NCI-H2107 treated with DMSO at 0.1 percent for 48 hours (cell line): ENCODE results near the gene DOCK8.
A peak's percentile ranks its signal among the peaks of the same experiment; 100 is the strongest.

Source experiments
- DNase-seq: peaks from one replicate; lab custom pipeline; 2025; ENCODE audit not compliant: unreplicated experiment; lab: John Stamatoyannopoulos, UW

Gene DOCK8

DNA sequence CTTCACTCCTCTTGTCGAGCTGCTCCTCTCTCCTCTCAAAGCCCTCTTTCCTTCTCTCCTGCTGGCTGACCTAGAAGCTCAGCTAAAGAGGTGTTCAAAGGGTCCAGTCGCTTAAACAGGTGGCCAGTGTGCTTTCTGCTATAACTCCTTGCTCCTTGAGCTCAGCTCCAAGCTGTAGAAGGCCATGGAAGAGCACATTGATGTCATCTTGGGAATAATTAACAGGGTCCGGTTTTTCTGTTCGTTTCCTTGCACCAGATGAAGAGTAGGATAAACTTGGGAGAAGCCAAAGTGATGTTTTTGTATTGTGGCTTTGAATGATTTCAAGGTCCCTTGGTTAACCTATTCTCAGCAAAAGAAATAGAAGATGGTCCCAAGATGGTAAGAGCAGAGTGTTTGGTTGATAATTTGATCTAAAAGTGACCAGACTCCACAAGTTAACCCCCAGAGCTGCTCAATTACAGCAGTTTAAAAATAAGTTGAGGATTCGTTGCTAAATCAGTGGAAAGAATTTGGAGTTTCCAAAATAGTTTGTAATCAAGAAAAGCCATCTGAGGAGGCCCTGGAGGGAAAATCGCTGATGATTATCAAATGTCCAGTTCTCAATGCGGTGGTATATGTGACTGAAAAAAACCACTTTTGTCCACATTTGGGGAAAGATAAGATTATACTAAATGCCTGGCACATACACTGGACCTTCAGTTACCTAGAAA is 148.1 kb downstream of the DOCK8 start:
- DNase-seq, result no peak

DNA sequence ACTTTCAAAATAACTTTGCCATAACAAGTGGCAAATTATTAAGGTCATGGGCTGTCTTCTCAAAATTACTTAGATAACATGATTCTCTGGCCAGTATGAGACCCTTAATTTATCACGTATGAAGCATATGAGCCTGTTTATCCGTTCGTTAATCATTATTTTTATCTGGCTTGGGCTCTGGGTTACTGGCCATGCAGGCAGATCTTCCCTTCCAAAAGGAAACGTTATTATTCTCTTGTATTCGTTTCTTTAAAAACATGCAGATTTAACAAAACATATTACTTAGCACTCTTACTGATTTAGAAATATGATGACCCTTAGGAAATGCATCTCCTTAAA is 148.6 kb downstream of the DOCK8 start:
- DNase-seq, result no peak

DNA sequence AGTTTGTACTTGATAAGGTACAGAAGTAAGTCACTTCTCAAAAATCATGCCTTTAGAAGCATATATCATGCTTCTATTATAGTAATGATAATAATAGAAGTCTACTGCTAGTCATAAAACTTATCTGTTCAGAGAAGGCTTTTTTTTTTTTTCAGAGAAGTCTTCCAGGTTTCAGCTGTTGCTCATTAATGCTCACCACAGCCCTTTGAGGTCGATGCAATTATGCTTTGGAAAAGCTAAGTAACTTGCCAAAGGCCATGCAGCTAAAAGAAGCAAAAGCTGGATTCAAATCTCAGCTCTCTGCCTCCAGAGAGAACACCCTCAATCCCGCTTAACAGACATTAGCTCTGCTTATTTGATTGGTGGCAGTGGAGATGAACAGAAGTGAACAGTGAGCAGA is 150.8 kb downstream of the DOCK8 start:
- no peak for DNase-seq

DNA sequence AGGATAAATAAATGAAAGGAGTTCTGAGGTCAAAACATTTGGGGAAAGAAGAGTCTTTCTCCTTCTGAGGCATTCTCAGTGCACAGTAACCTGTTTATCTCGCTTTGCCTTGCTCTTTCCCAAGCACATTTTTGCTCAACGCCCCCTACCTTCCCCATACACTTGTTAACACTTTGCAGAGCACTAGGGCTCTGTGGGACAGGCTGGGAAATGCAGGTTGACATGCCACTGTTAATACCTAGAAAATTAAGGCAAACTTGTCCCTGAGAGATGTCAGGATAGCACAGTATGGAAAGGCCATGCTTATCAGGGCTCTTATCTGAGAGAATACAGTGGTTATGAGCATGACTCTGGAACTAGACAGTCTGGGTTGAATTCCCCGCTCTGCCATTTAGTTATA is 152.0 kb downstream of the DOCK8 start:
- no peak for DNase-seq

DNA sequence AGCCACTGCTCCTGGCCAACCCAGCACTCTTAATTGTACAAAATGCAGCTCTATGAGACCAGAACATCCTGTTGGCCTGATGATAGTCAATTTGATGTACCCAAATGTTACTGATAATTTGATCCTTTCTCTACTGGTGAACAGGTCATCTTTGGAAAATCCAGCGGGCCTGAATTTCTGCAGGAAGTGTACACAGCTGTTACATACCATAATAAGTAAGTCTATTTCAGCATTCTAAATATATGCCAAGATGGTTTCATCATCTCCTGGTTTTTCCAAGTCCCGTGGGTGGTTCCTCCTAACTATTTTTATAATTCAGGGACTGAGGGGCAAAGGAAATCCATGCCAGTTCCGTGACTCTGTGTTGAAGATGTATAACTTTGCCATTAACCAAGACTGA is 155.4 kb downstream of the DOCK8 start:
- DNase-seq, result no peak

DNA sequence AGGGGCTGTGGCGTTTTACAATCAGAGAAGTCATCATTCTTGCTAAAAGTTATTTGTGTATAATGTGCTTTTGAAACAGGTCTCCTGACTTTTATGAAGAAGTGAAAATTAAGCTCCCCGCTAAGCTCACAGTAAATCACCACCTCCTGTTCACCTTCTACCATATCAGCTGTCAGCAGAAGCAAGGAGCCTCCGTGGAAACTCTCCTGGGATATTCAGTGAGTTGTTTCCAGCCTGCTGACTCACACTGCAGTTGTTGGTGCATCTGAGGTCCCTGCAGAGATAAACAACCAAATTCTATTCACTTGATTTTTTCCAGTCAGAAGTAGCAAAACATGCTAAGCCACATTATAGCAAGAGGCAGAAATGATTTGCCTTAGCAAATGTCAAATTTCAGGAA is 156.7 kb downstream of the DOCK8 start:
- DNase-seq, result no peak

DNA sequence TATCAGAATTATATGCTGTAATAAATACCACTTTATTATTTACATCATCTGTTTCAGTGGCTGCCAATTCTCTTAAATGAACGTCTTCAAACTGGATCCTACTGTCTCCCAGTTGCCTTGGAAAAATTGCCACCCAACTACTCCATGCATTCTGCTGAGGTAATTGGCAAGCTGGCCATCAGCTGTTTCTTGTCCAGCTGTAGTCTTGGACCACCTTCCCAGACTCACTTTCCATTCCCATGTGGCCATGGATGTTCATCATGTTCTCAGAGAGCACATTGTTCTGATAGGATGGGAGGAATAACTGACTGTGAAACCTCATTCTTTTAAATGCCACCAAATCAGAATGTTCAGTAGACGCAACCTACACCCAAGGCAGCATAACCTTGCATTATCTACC is 157.5 kb downstream of the DOCK8 start:
- no peak for DNase-seq

DNA sequence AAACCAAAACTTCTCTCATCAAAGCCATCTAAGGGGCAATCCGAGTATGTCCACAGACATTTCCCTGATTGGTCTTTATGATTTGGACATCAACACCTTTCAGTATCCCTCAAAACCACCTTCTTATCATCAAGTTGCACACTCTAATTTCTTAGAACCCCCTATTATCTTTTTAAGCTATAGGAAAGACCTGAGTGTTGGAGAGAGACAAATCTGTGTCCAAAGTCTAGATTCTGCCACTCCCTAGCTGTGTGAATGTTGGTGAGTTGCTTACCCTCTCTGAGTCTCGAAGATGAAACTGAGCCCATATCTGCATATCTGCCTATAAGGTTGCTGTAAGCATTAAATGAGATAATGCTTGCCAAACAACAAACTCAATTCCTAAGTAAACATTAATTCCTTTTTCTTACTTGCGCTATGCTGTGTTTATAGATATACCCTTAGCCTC is 159.1 kb downstream of the DOCK8 start:
- no peak for DNase-seq

DNA sequence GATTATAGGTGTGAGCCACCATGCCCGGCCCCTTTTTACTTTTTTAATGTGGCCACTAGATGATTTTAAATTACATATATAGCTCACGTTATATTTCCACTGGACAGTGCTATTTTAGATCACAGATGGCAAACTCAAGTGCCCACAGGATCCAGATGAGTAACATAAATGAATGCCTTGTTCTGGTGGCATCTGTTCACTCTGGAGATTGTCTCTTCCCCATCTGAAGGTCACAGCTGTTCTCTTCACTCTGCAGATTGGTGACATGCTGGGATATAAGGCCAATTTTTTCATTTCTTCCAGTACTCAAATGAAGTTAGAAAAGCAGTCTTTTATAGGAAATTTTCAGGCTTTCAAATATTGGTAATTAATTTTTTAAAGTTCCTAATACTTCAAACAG is 160.1 kb downstream of the DOCK8 start:
- DNase-seq, result no peak

DNA sequence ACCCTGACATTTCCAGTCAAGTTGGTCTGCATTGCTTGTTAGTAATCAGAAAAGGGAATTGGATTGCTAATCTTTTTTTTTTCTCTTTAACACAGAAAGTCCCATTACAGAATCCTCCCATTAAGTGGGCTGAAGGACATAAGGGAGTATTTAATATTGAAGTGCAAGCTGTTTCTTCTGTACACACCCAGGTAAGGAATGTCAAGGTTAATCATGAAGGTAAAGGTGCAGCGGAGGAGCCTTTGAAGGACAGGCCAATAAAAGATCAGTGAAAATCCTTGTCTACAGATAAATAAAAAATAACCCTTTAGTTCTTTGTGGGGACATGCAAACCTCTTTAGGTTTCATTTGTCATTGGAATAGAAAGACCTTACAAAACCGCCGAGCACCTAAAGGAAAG is 161.4 kb downstream of the DOCK8 start:
- no peak for DNase-seq

DNA sequence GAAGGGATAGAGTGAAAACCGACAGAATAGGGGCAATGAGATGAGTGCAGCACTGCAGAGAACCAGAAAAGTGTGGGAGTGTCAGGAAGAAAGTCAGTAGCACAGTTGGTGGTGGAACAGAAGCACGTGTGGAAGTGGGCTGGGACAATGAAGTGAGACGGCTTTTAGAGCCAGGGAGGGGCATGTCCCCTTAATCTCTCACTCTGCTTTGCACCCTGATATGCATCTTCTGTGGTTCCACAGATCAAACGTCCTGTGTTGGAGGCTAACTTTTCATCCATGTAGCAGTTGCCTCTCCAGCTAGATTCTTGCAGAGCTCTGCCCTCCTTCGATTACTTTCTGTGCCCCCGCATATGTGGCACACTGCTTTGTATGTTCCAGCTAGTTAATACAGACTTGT is 163.6 kb downstream of the DOCK8 start:
- no peak for DNase-seq

DNA sequence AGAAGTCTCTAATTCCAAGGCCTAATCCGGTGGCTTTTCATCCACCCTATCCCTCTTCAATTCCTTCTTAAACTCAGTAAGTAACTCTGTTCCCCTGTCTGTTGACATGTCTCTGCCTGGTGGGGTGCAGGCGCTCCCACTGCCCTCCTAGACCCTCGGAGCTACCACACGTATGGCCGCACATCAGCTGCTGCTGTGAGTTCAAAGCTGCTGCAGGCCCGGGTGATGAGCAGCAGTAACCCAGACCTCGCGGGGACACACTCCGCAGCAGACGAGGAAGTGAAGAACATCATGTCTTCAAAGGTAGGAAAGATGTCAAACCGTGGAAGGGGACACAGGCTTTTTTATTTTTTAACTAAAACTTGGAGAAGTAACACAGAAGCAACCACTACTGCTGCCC is 167.7 kb downstream of the DOCK8 start:
- no peak for DNase-seq

DNA sequence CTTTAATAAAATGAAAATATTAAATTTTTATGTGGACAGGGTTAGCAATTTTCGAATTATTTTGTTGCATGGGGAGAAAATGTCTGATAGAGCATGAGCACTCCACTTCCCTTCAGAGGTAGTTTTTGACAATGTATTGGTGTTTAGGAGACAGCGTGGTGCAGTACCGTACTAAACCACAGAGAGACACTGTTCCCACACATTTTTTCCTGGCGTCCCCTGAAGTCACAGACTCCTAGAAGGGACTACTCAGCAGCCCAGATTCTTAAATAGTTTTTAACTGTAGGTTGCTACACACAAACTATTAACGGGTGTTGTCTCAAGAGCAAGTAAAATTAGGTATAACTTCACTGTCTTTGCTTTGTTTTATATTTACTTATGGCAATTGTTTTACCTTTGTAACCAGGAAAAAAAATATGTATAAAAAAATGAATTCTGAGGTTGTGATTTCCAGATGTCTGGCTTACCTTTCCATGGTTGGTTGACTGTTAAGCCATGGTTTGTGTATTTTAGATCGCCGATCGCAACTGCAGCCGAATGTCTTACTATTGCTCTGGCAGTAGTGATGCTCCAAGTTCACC is 171.2 kb downstream of the DOCK8 start:
- peak; percentile 33 for DNase-seq

DNA sequence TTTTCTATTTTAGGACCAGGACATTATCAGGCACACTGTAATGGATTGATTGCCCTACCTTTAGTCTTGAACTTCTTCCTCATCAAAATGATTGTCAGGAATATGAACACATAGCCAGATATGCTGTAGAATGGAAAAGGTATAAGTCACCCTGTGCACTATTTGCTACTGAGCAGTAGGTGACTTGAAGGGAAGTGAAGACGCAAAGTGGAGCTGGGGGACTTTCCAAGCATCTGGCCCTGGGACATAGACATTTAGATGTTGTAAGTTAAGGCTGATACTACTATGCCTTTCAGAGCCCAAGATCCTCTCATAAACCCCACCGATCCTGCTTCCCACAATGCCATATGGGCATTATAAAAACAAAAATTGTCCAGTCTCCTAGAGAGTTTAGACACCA is 174.5 kb downstream of the DOCK8 start:
- no peak for DNase-seq

DNA sequence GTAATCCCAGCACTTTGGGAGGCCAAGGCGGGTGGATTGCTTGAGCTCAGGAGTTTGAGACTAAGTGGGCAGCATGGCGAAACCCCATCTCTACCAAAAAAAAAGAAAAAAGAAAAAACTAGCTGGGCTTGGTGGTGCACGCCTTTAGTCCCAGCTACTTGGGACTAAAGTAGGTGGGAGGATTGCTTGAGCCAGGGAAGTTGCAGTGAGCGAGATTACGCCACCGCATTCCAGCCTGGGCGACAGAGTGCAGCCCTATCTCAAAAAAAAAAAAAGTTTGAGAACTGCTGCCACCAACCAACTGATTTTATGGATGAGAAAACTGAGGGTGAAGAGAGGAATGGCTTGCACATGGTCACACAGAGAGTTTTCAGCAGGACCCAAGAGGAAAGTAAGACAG is 175.1 kb downstream of the DOCK8 start:
- no peak for DNase-seq

DNA sequence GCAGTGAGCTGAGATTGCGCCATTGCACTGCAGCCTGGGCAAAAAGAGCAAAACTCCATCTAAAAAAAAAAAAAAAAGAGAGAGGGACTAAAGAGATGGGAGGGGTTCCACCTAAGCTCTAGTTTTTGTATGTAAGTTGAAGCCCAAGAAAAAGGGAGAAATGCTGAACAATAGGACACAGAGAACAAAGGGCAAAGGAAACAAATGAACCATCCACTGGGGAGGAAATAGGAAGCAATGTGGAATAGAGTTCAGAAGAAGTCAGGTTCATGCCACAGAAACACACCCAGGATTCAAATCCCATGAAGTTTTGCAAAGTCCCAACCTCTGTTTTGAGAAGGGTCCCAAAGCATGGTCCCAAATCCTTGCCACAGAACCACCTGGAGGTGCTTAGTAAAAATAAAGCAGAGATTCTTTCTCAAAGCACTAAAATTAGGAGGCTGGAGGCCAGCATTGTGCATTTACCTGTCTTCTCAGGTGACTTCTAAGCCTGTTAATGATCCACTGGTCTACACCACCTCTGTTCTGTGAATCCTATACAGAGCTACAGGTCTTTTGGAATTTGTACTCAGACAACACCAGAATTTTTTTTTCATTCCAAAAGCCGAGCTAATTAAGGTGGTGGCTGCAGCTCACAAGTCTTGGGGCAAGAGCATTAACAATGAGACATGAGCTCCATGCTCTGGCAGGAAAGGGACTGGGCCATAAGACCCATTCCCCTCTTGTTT is 177.6 kb downstream of the DOCK8 start:
- no peak for DNase-seq

DNA sequence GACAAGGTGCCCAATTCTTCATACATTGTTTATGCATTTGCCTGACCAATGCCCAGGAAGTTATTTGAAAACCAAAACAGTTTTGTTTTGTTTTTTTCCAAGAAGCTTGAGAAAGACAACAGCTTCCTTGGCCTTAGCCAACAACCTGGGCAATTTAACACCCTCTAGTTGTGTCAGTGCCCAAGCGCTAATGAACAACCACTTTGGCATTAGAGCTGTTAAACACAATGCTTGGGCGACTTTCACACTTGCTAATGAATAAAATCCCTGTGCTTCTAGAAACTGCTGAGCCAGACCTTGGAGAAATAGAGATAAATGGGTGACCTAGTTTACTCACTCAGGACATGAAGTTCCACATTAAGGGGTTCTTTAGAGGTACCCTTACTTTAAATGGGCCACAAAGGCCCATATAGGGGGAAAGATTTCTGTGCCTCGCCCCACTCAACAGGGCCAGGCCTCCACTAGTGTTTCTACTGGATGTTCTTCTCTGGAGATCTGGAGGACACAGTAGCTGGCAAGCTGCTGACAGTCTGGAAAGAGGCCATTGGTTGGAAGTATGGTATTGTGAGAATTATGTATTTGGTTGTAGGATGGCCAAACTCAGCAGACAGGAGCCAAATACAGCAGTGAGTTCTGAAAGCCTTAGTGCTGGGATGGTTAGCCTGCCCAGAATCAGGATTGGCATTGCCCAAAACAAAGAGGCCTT is 179.8 kb downstream of the DOCK8 start:
- DNase-seq, result no peak

DNA sequence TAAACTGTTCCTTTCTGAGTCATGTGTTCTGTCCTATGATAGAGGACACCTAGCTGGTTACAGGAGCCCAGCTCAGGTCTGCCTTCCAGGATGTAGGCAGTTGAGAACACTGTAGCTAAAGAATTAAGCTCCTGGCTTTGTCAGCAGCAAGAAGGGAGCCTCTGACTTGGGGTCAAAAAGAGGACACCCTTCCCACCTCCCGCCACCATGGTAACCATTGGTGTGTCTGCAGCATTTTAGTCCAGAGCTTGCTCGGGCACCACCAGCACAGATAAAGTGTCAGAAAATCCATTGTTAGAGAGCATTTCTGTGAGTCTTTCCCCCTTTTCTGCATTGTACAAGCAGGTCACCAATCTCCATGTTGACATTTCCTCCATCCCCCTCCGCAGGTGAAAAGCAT is 181.7 kb downstream of the DOCK8 start:
- DNase-seq, result no peak

DNA sequence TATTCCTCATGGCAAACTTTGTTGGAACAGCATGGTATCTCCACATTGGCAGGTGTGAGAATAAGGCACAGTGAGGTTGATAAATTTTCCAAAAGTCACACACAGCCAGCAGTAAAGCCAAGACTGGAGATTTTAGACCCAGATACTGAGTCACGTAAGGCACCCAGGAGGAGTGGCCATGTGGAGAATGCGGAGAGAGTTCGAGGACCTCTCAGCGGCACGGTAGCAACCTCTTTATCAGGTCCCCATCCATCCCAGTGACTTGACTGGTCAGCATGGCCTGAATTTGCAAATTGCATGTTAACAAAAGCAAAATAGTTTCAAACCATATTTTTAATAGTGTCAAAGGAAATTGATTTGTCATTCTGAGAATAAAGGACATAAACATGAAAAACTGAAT is 183.4 kb downstream of the DOCK8 start:
- DNase-seq, result no peak

DNA sequence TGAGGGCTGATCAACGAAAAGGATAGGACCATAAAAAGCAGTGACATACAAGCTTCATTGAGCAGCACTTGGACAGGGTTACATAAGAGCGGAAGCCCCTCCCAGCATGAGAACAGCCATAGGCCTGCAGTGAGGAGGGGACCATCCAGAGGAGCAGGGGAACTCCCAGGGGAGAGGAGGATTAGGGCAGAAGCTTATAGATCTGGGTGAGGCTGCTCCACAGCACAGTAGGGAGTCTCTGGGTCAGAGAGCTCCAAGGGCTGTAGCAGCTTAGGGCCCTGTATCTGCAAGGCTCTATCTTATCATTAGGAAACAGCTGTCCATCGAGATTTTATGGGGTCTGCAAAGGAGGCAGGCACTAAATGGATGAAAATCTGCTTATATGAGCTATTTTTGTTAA is 186.6 kb downstream of the DOCK8 start:
- DNase-seq, result no peak

DNA sequence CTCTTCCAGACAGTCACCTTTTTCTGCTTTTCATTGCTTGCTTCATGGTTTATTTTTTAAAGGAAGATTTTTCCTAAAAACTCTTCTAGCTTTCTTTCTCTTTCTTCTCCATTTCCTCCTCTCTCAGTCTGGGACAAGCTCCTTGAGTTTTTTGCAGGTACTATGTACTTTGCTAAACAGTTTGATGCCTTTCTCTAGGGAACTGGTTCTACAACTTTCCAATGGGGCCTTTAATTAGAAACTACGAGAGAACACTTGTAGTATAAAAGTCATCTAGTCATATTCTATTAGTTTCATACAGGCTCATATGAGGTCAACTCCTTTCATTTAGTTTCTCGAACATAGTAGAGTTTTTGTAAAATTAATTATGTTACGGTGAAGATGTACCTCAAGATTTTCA is 189.6 kb downstream of the DOCK8 start:
- DNase-seq, result no peak

DNA sequence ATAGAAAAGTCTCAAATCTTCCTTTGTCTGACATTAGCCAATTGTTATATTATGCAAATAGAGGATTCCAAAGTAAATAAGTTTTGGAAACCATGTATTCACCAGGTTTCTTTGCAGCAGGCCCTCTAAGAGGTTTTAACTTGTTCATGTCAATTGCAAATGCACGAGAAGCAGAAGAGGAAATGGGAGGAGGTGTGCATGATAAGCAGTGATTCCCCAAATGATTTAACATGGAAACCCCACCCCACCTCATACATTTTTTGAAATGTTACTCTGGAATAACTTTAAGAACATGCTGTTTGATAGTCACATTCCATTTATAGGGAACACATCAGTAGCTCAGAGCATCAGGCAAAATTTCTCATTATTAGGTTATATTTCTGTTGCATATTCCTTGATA is 190.7 kb downstream of the DOCK8 start:
- no peak for DNase-seq
